ENCODE measurements around the gene LRRC61. TPM values are rescaled to one million over a fixed set of nuclear protein-coding genes. Genes with fewer than 3 reads are reported as not detected.
"Not testable (repeated sequence)": the region's sequence is repeated elsewhere in the genome, so short reads cannot be mapped to it uniquely, and the experiment has no call there.

The LRRC61 gene
- polyA plus RNA-seq, 1 experiment, result 0.17 TPM

DNA sequence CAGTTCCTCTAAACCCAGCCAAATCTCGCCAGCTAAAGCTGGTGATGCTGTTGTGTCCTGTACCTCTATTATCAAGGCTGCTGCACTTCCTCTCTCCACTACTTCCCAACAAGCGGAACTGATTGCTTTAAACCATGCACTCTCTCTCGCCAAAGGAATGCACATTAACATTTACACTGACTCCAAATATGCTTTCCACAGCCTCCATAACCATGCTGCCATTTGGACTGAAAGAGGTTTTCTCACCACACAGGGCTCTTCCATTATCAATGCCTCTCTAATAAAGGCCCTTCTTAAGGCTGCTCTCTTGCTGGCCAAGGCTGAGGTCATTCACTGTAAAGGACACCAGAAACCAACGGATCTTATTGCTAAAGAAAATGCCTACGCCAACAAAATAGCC, 11.4 kb upstream of the LRRC61 start:
- ChIA-PET POLR2A (no interaction called here), CTCF (no interaction called here)
- TF ChIP-seq, protein P1, sequence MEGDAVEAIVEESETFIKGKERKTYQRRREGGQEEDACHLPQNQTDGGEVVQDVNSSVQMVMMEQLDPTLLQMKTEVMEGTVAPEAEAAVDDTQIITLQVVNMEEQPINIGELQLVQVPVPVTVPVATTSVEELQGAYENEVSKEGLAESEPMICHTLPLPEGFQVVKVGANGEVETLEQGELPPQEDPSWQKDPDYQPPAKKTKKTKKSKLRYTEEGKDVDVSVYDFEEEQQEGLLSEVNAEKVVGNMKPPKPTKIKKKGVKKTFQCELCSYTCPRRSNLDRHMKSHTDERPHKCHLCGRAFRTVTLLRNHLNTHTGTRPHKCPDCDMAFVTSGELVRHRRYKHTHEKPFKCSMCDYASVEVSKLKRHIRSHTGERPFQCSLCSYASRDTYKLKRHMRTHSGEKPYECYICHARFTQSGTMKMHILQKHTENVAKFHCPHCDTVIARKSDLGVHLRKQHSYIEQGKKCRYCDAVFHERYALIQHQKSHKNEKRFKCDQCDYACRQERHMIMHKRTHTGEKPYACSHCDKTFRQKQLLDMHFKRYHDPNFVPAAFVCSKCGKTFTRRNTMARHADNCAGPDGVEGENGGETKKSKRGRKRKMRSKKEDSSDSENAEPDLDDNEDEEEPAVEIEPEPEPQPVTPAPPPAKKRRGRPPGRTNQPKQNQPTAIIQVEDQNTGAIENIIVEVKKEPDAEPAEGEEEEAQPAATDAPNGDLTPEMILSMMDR (IDR thresholded peaks at IDR 0.05; ENCODE audit: low read depth, low read length), result no peak

DNA sequence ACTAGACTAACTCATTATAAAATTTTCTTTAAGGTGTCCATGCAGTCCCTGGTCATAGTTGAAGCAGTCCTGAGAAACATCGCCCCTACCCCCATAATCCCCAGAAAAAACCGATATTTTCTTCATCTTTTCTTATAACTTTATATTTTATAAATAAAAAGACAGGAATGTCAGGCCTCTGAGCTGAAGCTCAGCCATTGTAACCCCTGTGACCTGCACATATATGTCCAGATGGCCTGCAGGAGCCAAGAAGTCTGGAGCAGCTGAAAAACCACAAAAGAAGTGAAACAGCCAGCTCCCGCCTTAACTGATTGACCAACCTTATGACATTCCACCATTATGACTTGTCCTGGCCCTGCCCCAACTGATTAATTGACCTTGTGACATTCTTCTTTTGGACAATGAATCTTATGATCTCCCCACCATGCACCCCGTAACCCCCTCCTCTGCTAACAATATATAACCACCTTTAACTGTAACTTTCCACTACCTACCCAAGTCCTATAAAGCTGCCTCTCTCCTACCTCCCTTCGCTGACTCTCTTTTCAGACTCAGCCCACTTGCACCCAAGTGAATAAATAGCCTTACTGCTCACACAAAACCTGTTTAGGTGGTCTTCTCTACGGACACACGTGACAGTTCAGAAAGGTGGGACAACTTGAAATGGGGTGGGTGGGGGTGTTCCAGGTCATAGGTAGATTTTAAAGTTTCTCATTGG, 10.3 kb upstream of the LRRC61 start:
- H3K27ac ChIP-seq (ENCODE audit: low read depth, low read length); H3K9me3 ChIP-seq (ENCODE audit: control insufficient read depth, insufficient read depth, low read length); H3K4me3 ChIP-seq (ENCODE audit: low read depth, low read length); DNase-seq (ENCODE audit: low read depth, low spot score); POLR2A ChIA-PET; H3K27me3 ChIP-seq (ENCODE audit: control insufficient read depth, insufficient read depth, low read length); CTCF ChIA-PET: not testable (repeated sequence)

More for the DNA sequence above, 11.4 kb upstream of the LRRC61 start:
- Histone ChIP-seq H3K27ac (ENCODE audit: low read depth, low read length) (no peak overlapping the region), H3K4me3 (ENCODE audit: low read depth, low read length) (no peak overlapping the region), H3K9me3 (ENCODE audit: control insufficient read depth, insufficient read depth, low read length) (no peaks in the 10 kb centered on the region), H3K27me3 (ENCODE audit: control insufficient read depth, insufficient read depth, low read length) (no peaks in the 10 kb centered on the region)
- no peak for DNase-seq (ENCODE audit: low read depth, low spot score)

DNA sequence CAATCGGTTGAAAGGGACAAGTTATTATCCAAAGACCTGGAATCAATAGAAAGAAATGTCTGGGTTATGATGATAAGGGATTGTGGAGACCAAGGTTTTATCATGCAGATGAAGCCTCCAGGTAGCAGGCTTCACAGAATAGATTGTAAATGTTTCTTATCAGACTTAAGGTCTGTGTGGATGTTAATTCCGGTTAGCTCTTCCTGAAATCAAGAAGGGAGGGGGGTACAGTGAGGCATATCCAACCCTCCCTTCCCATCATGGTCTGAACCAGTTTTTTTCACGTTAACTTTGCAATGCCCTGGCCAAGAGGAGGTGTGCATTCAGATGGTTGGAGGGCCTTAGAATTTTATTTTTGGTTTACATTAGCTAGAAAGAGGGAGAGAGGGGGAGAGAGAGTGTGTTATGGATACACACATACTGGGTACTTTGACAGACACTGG, 9.8 kb upstream of the LRRC61 start:
- H3K27ac ChIP-seq (ENCODE audit: low read depth, low read length), result no peak overlapping the region
- POLR2A ChIA-PET, result no interaction called here
- no peak for DNase-seq (ENCODE audit: low read depth, low spot score)
- no peaks in the 10 kb centered on the region for H3K27me3 ChIP-seq (ENCODE audit: control insufficient read depth, insufficient read depth, low read length)
- no peak overlapping the region for H3K4me3 ChIP-seq (ENCODE audit: low read depth, low read length)
- CTCF ChIA-PET, result interaction anchor here (0.5 kb wide), 1 partner anchor 464 kb away, joined by 3 read pairs; no protein-coding TSS in a partner anchor
- TF ChIP-seq, protein P1 (IDR thresholded peaks at IDR 0.05; ENCODE audit: low read depth, low read length), result no peak
- H3K9me3 ChIP-seq (ENCODE audit: control insufficient read depth, insufficient read depth, low read length), result no peaks in the 10 kb centered on the region

DNA sequence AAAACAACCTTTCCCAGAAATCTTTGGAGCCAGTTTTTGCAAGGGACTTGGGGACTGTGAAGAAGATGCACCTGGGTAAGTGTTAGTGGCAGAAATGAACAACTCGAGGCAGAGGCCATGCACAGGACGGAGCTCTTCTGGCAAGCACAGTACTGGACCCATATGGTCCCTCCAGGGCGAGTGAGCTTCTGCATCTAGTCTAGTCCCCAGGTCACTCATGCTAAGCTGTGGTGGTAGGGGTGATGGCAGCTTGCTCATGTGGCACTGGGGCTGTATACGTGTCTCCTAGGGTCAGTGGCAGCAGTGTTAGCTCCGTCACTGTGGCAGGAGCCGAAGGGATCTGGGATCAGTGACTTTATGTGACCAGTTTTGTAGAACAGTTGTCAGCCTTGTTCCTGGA, 9.3 kb upstream of the LRRC61 start:
- TF ChIP-seq, protein P1 (IDR thresholded peaks at IDR 0.05; ENCODE audit: low read depth, low read length), result no peak
- CTCF ChIA-PET, result interaction anchor here (0.5 kb wide), 1 partner anchor 463 kb away, joined by 3 read pairs; no protein-coding TSS in a partner anchor
- H3K27me3 ChIP-seq (ENCODE audit: control insufficient read depth, insufficient read depth, low read length), result no peaks in the 10 kb centered on the region
- no peak overlapping the region for H3K27ac ChIP-seq (ENCODE audit: low read depth, low read length)
- DNase-seq (ENCODE audit: low read depth, low spot score), result no peak
- no peak overlapping the region for H3K4me3 ChIP-seq (ENCODE audit: low read depth, low read length)
- POLR2A ChIA-PET, result no interaction called here
- no peaks in the 10 kb centered on the region for H3K9me3 ChIP-seq (ENCODE audit: control insufficient read depth, insufficient read depth, low read length)

DNA sequence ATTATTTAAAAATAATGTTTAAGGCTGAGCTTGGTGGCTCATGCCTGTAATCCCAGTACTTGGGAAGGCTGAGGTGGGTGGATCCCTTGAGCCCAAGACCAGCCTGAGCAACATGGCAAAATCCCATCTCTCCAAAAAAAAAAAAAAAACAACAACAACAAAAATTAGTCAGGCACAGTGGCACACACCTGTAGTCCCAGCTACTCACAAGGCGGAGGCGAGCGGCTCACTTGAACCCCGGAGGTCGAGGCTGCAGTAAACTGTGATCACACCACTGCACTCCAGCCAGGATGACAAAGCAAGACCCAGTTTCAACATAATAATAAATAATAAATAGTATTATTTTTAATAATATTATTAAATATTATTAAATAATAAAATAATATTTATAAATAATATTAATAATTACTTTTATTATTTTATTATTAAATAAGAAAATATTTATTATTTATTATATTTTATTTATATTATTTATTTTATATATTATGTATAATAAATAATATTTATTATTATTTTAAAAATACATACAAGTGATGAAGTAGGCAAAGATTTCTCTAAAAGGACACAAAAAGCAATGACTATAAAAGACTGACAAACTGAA, 8.4 kb upstream of the LRRC61 start:
- DNase-seq (ENCODE audit: low read depth, low spot score), result no peak
- Histone ChIP-seq H3K27me3 (ENCODE audit: control insufficient read depth, insufficient read depth, low read length) (no peaks in the 10 kb centered on the region), H3K4me3 (ENCODE audit: low read depth, low read length) (no peak overlapping the region), H3K9me3 (ENCODE audit: control insufficient read depth, insufficient read depth, low read length) (no peaks in the 10 kb centered on the region), H3K27ac (ENCODE audit: low read depth, low read length) (no peak overlapping the region)
- ChIA-PET CTCF (no interaction called here), POLR2A (no interaction called here)
- TF ChIP-seq, protein P1 (IDR thresholded peaks at IDR 0.05; ENCODE audit: low read depth, low read length), result no peak

DNA sequence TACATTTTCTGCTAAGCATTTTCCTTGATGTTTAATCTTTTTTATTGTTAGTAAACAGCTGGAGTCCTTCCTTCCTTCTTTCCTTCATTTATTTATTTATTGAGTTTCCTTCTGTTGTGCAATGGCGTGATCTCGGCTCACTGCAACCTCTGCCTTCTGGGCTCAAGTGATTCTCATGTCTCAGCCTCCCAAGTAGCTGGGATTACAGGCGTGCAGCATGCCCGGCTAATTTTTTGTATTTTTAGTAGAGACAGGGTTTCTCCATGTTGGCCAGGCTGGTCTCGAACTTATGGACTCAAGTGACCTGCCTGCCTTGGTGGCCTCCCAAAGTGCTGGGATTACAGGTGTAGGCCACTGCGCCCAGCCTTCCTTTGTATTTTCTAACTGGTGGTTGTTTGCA, 6.2 kb upstream of the LRRC61 start:
- not testable (repeated sequence) for H3K9me3 ChIP-seq (ENCODE audit: control insufficient read depth, insufficient read depth, low read length); H3K27ac ChIP-seq (ENCODE audit: low read depth, low read length); DNase-seq (ENCODE audit: low read depth, low spot score); H3K4me3 ChIP-seq (ENCODE audit: low read depth, low read length); H3K27me3 ChIP-seq (ENCODE audit: control insufficient read depth, insufficient read depth, low read length)
- ChIA-PET POLR2A (interaction anchor here (0.6 to 1.1 kb wide), 2 partner anchors 14 to 18 kb away, joined by 3 to 6 read pairs; no protein-coding TSS in a partner anchor), CTCF (interaction anchor here (0.9 to 1.1 kb wide), 2 partner anchors 39 to 72 kb away, joined by 3 read pairs; no protein-coding TSS in a partner anchor)
